Urothelium cell line (cell line): ENCODE measurements around the gene EYS.

ENCODE experiments used
- DNase-seq: peaks from one replicate; pipeline ENCODE4 v3.0.0; 2011; ENCODE audit warnings: low spot score, mixed read lengths
- FAIRE-seq: peaks from 2 replicates; lab custom pipeline; 2011; peaks lifted over from hg19 to GRCh38; lab: Jason Lieb, UNC

Gene EYS

GRCh38 chr6:63673692-63674091, 2033.3 kb downstream of the EYS start:
- no peak for FAIRE-seq

GRCh38 chr6:63672582-63673129, 2034.4 kb downstream of the EYS start:
- FAIRE-seq = no peak

More at GRCh38 chr6:63673692-63674091, 2033.3 kb downstream of the EYS start:
- no peak for DNase-seq

GRCh38 chr6:63671098-63671754, 2035.8 kb downstream of the EYS start:
- no peak for FAIRE-seq

More at GRCh38 chr6:63672582-63673129, 2034.4 kb downstream of the EYS start:
- no peak for DNase-seq

More at GRCh38 chr6:63671098-63671754, 2035.8 kb downstream of the EYS start:
- DNase-seq = no peak
